Measurements from ENCODE around the gene PPP1R2.
"Not testable (repeated sequence)": the region's sequence is repeated elsewhere in the genome, so short reads cannot be mapped to it uniquely, and the experiment has no call there.

DNA sequence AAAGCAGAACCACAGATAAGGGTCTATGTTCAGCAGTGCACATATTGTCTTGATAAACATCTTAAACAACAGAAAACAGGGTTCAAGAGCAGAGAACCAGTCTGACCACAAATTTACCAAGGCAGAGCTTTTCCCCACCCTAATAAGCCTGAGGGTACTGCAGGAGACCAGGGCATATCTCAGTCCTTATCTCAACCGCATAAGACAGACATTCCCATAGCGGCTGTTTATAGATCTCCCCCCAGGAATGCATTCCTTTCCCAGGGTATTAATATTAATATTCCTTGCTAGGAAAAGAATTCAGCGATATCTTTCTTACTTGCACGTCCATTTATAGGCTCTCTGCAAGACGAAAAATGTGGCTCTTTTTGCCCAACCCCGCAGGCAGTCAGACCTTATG, 46.7 kb upstream of the PPP1R2 start:
- TF ChIP-seq, protein P1, sequence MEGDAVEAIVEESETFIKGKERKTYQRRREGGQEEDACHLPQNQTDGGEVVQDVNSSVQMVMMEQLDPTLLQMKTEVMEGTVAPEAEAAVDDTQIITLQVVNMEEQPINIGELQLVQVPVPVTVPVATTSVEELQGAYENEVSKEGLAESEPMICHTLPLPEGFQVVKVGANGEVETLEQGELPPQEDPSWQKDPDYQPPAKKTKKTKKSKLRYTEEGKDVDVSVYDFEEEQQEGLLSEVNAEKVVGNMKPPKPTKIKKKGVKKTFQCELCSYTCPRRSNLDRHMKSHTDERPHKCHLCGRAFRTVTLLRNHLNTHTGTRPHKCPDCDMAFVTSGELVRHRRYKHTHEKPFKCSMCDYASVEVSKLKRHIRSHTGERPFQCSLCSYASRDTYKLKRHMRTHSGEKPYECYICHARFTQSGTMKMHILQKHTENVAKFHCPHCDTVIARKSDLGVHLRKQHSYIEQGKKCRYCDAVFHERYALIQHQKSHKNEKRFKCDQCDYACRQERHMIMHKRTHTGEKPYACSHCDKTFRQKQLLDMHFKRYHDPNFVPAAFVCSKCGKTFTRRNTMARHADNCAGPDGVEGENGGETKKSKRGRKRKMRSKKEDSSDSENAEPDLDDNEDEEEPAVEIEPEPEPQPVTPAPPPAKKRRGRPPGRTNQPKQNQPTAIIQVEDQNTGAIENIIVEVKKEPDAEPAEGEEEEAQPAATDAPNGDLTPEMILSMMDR (IDR thresholded peaks at IDR 0.05): not testable (repeated sequence)
- TF ChIP-seq POLR2A (IDR thresholded peaks at IDR 0.05): not testable (repeated sequence)

Data from esophagus squamous epithelium (tissue), 4 donors.